GM19463 (cell line): ENCODE measurements around the gene AK1.

Experiments
- ATAC-seq: cut with Tn5 transposase; IDR thresholded peaks from one replicate; pipeline ENCODE4 v1.9.1; 2021; ENCODE audit warnings: mild to moderate bottlenecking, moderate library complexity; ENCODE audit not compliant: unreplicated experiment

Gene AK1

DNA sequence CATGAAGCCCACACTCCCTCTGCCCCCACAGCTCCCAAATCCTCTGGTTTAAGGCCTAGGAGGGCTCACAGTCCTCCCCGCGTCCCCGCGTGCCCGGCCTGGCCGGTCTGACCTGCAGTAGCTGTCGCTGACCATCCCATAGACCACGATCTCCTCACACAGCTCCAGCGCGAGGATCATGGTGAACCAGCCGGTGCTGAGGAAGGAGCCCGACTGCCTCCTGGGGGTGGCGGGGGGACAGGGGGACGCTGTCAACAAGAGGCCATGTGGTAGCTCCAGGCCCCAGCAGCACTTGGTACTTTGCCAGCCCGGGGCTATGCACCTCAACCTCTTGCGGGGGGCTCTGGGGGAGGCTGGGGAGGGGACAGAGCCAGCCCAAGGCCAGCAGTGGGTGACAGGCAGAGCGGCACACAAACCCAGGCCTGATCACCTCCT, 32.4 kb upstream of the AK1 start:
- ATAC-seq, result no peak

DNA sequence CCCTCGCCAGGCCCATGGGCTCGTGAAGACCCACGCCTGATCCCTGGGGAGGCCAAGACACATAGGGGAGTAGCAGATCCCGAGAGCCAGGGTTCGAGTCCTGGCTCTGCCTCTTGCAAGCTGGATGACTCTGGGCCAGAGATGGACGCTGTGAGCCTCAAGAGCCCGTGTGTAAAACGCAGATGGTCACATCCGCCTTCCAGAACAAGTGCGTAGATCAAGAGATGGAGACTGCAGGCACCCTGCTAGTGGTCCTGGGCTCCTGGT, 31.1 kb upstream of the AK1 start:
- no peak for ATAC-seq

DNA sequence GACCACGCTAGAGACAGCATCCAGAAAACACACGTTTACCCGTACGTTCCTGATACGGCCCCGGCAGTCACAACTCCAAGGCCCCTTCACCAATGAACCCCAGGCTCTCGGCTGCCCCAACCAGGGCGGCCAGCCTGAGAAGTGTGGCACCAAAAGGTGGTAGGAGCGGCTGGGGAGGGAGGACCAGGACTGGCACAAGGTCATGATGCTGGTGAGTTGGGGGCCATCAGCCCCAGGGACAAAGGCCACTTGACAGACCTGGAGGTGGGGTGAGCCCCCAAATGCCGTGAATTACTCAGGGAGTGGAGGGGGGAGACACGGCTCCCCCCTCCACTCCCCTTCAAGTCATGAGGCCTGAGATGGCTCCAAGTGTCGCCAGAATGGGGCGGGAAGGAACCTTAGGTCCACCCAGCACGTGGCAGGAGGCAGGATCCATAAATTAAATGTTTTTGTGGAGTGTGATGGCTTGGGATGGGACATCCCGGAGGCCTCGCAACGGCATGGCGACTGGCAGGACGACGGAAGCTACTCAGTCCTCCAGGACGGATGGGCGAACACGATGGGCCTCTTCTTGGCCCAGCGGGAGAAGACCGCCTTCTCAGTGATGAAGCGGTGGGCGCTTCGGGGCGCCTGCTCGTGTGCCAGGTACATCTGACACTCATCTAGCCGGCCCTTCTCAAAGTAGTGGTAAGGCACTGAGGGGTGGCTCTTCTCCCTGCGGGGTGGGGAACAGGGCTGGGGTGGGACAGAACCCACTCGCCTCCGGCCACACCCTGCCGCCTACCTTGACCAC, 30.6 kb upstream of the AK1 start:
- no peak for ATAC-seq

DNA sequence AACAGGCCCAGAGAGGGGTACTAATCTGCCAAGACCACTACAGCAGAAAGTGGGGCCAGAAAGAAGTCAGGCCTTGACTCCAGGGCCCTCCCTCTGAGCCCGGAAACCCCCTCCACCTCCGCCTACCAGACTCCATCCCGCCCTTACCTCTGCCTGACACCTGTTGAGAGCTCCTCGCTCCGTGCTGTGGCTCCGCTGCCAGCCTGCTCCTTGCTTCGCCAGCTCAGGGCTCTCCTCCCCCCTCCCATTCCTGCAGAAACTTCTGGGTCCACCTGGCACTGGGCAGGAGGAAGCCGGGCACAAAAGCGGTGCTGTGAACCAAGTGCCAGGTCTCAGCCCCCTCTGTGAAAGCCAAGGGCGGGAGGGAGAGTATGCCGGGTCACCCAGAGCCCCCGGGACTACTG, 28.3 kb upstream of the AK1 start:
- no peak for ATAC-seq

DNA sequence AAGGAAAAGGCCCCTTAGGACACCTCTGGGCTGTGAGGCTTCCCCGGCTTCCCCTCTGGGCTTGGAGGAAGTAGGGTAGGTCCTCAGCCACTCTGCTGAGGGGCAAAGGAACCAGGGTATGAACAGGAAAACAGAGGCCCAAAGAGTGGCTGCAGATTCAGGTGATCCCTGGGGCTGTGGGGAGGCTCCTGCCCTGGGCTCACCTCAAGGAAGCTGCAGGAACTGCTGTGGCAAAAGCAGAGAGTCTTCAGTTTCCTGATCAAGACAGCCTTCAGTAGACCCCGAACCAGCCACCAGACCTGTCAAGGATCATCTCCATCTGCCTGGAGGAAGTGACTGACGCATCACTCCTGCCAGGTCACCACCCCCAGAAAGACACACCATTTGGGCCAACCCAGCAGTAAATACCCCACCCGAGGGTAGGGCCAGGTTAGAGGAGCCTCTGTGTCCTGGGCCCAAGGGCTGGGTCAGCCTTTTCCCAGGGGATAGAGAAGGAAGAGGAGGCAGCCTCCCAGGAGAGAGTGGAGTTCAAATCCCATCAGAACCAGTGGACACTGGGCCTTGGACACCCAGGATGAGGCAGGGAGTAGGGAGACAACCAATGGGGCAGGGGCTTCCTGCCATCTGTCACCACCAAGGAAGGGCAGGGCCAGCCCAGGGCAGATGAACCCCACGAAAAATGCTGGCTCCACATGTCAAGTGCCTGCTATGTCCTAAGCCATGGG, 27.7 kb upstream of the AK1 start:
- no peak for ATAC-seq

DNA sequence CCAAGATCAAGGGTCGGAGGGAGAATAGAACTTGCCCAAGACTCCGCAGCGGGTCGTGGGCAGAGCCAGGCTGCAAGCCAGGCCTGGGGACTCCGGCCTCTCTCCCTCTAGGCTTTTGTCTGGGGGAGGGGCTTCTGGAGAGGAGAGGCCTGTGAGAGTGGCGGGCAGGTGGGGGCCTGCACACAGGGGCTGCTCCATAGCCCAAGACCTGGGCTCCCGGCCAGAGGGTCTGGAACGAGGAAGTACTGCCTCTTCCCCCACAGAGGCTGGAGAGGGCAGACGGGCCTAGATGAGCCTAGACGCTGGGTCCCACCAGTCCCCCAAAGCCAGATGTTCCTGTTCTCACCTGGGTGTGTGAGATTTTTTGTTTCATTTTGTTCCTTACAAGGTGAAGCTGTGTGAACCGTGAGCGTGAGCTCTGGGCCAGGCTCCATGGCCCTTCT, 27.1 kb upstream of the AK1 start:
- no peak for ATAC-seq

DNA sequence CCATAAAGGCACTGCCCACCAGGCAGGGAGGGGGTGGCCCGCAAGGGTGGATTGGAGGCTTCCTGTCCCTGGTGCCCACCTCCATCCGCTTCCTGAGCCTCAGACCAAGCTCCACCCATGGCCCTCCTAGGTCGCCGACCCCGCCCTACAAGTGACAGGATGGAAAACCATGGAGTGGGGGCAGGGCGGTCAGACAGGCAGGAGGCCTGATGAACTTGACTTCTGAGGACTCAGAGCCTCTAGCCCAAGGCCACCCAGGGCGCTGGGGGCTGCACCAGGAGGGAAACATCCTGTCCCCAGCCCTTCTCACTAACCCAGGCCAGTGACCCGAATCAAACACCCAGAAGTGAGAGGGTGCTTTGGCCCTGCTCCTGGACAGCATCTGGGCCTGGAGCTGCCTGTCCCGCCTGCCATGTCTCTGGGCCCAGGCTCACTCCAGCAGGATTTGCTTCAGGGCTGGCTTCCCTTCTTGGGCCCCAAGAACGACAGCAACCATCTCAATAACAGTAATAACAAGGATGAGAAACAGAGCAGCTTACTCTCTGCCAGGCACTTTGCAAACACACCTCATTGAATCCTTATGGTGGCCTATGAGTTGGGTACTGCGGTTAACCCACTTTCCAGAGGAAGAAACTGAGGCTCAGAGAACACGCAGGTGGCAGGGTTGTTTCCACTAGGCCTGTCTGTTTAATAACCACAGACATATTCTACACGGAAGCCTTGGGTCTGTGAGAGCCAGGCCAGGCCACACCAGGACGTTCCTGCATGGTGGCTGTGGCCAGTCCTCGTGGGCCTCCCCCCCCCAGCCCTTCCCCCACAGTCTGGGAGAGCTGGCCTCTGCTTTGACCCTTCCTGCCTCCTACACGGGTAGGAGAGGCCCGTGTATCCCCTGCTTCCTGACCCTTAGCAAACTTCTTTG, 26.3 kb upstream of the AK1 start:
- no peak for ATAC-seq

DNA sequence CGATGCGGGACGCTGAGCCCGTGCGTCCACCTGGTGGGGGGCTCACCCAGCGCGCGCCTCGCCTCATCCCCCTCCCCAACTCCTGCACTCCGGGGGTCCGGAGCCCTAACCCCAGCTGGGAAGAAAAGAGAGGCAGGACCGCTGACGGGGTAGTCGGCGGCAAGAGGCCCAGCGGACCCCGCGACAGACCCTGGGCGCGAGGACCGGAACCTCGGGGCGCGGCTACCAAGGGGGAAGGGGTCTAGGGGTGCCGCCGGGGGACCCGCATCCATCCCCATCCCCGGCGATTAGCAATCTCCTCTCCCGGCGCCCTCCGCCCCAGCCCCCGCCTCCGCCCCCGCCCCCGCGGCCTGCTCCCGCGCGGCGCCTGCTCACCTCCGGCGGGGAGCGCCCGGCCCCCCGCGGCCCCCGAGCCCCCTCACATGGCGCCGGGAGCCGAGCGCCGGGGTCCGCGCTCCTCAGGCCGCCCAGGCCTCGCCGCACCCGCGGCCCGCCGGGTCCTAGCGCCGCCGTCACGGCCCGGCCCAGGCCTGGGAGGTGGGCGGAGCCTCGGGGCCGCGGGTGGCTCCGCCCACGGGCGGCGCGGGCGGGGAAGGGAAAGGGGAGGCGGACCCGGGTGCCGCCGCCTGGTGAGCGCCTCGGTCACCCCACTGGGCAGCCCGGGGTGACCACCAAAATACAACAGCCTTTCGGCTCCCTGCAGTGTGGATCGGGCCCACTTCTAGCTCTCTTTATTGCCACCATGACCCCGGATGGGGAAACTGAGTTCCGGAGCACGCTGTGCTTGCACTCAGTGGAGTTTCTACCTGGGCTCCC, 21.9 kb upstream of the AK1 start, which contains the start of gene ST6GALNAC6:
TSS of gene ST6GALNAC6 (minus strand) at position 476 of the 816 bp plus-strand sequence. CDS start 1,622 bp downstream, outside the sequence.
- peak; percentile 70 for ATAC-seq

DNA sequence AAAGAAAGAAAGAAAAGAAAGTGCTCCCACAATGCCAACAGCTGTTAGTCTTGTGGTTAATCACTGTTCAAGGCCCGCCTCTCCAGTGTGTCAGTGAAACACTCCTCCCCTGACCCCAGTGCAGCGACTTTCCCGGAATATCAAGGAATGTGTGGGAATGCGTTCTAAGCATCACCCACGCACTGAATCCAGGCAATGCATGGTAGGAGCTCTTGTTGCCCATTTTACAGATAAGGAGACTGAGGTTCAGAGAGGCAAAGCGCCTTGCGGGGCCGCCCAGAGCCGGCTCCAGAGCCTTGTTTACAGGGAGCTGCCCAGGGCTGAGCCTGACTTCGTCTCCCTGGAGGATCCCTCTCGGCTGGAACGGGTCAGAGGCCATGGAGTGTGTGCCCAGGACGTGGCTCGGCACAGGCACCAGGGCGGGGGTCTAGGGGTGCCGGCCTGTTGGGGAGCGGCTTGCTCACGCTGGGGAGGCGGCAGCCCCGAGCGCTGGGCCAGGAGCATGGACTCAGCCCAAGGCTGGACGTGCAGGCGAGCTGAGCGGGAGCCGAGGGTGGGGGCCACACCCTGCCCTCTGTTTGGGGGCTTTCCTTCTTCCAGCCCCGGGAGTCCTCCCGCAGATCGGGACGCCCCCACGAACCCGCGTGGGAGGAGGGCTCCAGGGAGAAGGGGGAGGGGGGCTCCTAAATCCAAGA, 21.1 kb upstream of the AK1 start:
- no peak for ATAC-seq

DNA sequence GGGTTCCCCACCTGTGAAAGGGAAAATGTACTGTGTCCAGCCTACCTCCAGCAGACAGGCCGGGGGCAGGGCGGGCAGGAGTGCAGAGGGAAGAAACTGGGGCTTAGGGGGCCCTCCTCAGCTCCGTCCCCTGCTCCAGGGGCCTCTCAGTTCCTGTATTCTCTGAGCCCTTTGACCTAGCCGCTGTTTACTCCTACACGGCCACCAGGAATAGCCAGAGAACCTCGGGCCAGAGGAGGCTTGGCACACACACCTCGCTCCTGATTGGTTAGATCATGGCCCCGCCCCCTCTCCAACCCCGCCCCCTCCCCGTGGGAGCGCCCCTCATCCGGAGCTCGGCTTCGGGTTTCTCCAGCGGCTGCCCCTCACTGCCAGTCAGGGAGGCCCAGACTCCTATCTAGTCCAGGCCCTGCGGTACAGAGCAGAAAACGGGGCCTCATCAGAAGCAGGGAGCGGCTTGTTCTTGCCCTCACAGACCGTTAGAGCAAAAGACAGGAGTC, 19.8 kb upstream of the AK1 start:
- no peak for ATAC-seq

DNA sequence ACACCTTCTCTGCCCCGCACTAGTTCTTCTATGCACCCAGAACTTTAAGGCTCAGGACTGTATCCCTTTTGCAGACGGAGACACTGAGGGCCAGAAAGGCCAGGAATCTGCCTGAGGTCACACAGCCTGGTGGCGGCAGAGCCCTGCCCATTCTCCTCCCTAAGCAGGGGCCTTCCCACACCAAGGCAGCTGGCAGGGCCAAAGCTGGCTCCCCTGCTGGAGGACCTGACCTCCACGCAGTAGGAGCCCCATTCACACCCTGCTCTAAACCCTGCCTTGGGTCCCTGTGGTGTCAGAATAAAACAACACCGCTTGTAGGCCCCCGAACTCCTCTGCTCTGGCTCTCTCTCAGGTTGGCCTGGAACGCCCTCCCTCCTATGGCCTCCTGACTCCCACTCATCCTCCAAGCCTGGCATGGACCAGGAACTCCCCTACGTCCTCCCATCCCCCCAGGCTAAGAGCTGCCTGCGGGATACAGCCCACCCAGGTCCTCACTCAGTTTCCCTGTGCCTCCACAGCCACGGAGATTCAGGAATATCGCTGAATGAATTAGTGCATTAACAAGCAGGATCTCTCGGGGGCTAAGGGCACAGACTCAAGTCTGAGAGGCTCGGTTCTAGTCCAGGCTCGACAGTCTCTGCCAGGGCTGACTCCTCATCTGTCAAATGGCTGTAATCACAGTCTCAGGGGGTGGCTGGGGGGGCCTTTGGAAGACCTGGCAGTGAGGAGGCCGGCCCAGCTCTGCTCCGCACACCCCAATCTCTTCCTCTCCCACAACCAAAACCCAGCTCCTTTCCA, 19.1 kb upstream of the AK1 start:
- no peak for ATAC-seq

DNA sequence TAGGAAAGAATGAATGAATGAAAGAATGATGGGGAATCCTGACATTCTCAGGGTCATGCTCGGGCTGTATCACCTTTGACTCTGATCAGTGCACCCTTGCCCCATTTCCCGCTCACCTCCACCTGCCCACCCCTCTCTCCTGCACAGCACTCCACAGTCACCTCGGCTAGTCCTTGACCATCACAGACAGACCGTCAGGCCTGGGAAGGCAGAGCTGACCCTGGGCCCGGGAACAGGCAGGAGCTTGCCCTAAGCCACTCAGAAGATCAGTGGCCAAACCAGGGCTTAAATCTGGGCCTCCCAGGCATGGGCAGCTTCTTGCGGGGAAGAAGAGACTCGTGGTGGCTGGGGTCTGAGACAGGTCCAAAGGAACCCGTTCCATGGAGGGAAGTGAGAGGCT, 18.3 kb upstream of the AK1 start:
- ATAC-seq, result no peak

DNA sequence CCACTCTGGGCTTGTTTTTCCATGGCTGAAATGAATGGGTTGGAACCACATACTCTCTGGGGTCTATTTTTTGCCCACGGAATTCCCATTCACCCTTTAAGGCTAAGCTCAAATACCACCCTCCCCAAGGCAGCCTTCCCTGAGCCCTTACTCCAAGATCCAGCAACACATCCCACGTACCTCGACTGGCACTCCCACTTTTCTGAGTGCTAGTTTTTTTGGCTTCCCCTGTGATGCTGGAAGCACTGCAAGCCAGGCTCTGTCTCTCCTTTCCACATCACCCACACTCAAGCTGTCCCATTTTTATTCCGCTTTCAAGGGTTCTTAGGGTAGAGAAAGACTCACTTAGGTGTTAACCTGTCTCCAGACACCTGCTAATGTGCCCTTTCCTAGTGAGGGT, 15.9 kb upstream of the AK1 start:
- ATAC-seq, result no peak

DNA sequence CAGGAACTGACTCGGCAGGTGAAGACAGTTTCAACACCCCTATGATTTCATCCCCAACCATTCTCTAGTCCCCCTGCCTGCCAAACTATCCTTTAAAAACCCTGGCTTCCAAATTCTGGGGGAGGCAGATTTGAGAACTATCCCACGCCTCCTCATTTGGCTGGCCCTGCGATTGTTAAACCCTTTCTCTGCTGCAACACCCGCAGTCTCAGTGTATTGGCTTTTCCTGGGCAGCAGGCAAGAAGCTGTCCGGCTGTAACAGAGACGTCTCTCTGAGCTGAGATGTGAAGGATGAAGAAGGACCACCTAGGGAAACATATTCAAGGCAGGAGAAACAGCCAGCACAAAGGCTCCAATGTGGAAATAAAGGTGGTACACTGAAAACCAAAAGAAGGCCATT, 15.4 kb upstream of the AK1 start:
- ATAC-seq, result no peak

DNA sequence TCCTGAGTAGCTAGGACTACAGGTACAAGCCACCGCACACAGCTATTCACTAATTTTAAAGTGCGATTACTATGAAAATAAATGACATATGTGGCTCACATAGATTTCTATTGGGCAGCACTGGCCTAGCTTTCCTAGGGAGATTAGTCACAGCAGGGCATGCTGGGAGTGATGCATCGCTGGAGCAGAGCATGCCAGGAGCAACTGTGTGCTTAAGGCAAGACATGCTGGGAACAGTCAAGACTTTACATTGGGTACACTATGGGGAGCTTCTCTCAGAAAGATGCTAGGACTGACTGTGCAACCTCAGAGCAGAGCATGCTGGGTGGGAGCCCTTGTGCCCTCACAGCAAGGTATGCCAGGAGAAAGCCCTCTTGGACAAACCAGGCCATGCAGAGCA, 12.6 kb upstream of the AK1 start:
- no peak for ATAC-seq

DNA sequence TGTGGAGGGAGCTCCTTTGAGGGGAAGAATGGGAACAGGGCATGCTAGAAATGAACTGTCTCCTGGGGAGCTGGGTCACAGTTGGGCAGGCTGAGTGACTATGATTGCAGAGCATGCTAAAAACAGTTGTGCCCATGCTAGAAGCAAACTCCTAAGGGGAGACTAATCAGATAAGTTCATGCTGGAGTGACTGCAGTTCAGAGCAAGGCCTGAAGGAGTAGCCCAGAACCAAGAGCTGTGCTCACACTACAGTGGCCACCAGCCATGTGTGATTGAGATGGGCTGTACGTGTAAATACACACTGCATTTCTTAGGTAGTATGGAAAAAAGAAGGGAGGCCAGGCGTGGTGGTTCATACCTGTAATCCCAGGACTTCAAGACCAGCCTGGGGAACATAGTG, 10.3 kb upstream of the AK1 start:
- no peak for ATAC-seq

DNA sequence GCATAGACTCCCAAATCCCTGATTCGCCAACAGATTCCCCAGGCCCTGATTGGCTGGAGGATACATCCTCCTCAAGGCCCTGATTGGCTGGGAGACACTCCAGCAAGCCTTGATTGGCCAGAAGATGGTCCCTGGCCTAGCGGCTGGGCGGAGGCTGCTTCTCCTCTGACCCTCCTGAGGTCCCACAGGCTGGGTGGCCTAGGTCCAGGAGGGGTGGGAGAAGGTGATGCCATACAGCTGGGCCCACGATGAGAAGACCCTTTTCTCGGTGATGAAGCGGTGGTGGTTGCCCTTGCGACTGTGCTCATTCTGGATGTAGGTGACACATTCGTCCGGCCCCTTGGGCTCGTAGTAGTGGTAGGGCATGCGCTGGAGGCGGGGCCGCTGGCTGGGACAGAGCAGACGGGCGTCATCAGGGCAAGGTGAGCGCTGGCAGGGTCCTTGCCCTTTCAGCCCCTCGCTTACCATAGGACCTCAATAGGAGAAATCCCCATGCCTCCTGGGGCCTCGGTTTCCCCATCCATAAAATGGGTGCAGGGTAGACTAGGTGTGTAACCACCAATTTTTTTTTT, 9.0 kb upstream of the AK1 start:
- no peak for ATAC-seq

DNA sequence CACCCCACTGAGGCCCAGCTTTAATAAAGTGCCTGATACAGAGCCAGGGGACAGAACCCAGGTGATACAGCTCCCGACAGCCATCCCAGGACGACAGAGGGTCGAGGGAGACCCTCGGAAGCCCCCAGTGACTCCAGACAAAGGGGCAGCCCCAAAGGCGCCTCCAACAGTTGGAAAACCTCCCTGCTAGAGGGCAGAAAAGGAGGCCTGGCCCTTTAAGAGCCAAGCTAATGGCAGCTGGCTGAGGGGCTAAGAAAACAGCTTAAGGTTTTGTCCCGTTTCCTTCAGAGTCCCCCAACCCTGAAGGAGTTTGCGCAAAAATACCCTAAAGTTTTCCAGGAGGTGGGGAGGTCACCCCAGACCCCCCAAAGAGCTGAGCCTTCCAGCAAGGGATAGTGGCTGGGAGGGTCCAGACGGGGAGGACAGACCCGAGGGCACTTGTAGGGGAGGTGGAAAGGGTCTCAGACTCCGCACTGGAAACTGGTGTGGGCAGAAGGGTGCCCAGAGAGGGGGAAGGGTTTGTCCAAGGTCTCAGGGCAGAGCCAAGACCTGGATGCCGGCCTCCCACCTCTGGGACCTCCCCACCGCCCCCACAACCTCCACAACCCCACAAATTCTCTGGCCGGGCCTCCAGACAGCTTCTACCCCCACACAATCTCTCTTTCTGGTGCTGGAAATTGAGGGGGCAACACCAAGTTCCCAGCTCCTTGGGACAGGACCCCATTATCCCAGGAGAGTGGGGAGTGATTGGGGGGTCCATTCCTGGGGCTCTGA, 8.2 kb upstream of the AK1 start:
- no peak for ATAC-seq
